Right atrium auricular region (tissue), 2 donors: ENCODE data around the gene KRT79. TPM values are rescaled to one million over a fixed set of nuclear protein-coding genes. Genes with fewer than 3 reads are reported as not detected.

ENCODE experiments used
- DNase-seq: peaks from one replicate; pipeline ENCODE4 v3.0.0-alpha.2; 2019; ENCODE audit warnings: low spot score
- H3K27ac ChIP-seq, 2 donors: fragments of 200-600 bp; sonication (generic); 1 replicate in 1 of 2; 2 replicates in 1 of 2; pipeline ENCODE4 v1.5.1; 2016 to 2019
- H3K27me3 ChIP-seq, 2 donors: fragments of 200-600 bp; sonication (generic); one replicate each; pipeline versions ENCODE4 v1.5.1 to v1.6.0; 2017 to 2019
- H3K36me3 ChIP-seq: fragments of 200-600 bp; sonication (generic); one replicate; pipeline ENCODE4 v1.5.1; 2016
- H3K4me1 ChIP-seq, 2 donors: fragments of 200-600 bp; sonication (generic); one replicate each; pipeline versions ENCODE4 v1.5.1 to v1.6.0; 2017 to 2019
- H3K4me3 ChIP-seq, 2 donors: fragments of 200-600 bp; sonication (generic); 1 replicate in 1 of 2; 2 replicates in 1 of 2; pipeline ENCODE4 v1.5.1; 2017 to 2019; ENCODE audit warnings: mild to moderate bottlenecking in 1 of 2, moderate library complexity in 1 of 2
- H3K9me3 ChIP-seq, 2 donors: fragments of 200-600 bp; sonication (generic); one replicate each; pipeline ENCODE4 v1.5.1; 2019
- total RNA-seq, 2 donors: library from RNA; depleted of rRNA; stranded (reverse); fragments of >200 nt; gene quantifications; one replicate each; pipeline ENCODE4 v1.1.0, GENCODE V29; 2016
- TF ChIP-seq, protein P1 (sequence below), 2 donors: fragments of 200-600 bp; sonication (generic); IDR thresholded peaks; one replicate each; pipeline ENCODE4 v1.5.1; 2019; ENCODE audit warnings: antibody characterized with exemption in 2 of 2

KRT79 gene
- total RNA-seq, 2 donors from 2014 or later: not detected

DNA sequence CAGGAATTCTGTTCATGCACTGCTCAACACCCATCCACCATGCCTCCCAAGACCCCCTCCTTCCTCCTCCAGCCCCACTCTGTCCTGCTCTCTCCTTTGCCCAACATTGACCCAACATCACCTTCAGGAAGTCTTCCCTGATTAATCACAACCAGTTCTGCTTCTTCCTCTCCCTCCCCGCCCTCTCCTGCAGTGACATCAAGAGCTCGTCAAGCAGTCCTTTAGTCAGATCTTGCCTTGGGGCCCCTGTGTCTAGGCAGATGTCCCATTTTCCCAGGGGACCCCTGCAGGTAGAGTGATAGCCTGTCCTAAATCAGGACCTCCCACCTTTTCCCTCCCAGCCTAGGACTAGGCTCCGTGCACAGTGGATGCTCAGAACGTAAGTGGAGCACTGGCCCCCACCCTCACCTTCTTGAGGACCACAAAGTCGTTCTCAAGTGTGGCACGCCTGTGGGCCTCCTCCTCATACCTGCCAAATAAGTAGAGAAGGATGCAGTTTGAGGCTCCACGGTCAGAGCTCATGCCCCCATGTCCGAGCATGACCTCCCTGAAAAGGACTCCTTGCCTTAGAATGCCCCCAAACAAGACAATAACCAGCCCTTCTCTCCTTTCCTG is 12.4 kb upstream of the KRT79 start:
- no peaks in the 10 kb centered on the region for H3K4me1 ChIP-seq

DNA sequence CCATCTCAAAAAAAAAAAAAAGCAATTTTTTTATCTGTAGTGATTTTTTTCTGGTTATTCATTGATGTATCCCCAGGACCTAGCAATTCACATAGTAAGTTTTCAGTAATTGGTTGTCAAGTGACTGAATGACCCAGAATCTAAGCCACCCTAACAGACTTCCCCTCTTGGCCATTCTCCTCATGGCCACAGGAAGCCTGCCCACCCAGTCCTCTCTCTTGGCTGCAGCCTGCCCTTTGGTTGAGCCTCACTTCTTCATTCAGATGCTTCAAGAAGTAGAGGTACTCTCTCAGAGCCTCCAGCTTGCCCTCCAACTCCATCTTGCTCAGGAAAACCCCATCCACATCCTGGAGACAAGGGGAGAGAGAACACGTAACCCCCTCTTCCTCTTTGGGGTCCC is 11.8 kb upstream of the KRT79 start:
- Histone ChIP-seq H3K9me3 (no peaks in the 10 kb centered on the region), H3K27me3 (no peaks in the 10 kb centered on the region), H3K4me3 (no peak overlapping the region), H3K4me1 (no peaks in the 10 kb centered on the region), H3K36me3 (no peaks in the 10 kb centered on the region), H3K27ac (no peak overlapping the region)
- TF ChIP-seq, protein P1, sequence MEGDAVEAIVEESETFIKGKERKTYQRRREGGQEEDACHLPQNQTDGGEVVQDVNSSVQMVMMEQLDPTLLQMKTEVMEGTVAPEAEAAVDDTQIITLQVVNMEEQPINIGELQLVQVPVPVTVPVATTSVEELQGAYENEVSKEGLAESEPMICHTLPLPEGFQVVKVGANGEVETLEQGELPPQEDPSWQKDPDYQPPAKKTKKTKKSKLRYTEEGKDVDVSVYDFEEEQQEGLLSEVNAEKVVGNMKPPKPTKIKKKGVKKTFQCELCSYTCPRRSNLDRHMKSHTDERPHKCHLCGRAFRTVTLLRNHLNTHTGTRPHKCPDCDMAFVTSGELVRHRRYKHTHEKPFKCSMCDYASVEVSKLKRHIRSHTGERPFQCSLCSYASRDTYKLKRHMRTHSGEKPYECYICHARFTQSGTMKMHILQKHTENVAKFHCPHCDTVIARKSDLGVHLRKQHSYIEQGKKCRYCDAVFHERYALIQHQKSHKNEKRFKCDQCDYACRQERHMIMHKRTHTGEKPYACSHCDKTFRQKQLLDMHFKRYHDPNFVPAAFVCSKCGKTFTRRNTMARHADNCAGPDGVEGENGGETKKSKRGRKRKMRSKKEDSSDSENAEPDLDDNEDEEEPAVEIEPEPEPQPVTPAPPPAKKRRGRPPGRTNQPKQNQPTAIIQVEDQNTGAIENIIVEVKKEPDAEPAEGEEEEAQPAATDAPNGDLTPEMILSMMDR (IDR thresholded peaks at IDR 0.05): no peak
- DNase-seq: no peak

More for the DNA sequence above, 12.4 kb upstream of the KRT79 start:
- Histone ChIP-seq H3K4me3 (no peak overlapping the region), H3K36me3 (no peaks in the 10 kb centered on the region), H3K27ac (no peak overlapping the region), H3K27me3 (no peaks in the 10 kb centered on the region), H3K9me3 (no peaks in the 10 kb centered on the region)
- TF ChIP-seq, protein P1 (IDR thresholded peaks at IDR 0.05): no peak
- DNase-seq: no peak

DNA sequence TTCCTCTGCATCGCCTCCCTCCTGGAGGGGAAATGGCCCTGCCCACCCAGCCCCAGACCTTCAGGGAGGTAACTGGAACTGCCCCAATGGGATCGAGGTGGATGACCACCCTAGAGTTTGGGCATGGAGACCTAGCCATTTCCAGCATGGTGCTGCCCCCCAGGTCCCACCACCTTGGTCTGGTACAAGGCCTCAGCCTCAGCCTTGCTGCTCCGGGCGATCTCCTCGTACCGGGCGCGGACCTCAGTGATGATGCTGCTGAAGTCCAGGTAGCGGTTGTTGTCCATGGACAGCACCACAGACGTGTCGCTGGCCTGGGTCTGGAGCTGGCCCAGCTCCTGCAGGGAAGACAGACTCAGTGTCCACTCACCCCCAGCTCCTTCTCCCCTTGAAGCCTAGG is 10.3 kb upstream of the KRT79 start:
- H3K9me3 ChIP-seq: no peaks in the 10 kb centered on the region
- no peaks in the 10 kb centered on the region for H3K36me3 ChIP-seq
- TF ChIP-seq, protein P1 (IDR thresholded peaks at IDR 0.05): no peak
- H3K27ac ChIP-seq: no peak overlapping the region
- no peak overlapping the region for H3K4me3 ChIP-seq
- no peaks in the 10 kb centered on the region for H3K4me1 ChIP-seq
- no peak for DNase-seq
- H3K27me3 ChIP-seq: no peaks in the 10 kb centered on the region

DNA sequence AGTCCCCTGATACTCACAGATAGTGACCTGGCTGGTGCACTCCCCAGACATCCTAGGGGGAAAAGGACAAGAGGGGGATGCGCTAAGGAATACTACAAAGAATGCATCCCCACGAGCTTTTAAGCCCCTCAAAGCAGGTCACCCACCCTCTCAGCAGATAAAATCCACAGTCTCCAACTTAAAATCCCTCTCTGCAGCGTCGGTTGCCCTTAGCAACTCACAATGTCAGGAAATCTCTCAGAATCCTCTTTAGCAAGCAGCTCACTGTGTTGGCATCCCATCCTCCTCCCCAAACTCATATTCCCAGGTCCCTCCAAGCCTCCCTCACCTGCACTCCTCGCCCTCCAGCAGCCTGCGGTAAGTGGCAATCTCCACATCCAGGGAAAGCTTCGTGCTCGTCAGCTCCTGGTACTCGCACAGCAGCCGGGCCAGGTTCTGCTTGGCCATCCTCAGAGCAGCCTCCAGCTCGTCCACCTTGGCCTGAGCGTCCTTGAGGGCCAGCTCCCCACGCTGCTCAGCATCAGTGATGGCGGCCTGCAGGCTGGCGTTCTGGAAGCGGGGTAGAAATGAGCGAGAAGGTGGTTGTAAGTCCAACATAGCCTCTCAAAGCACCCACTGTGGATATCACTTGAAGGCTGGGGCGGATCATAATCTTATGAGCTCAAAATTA is 5.5 kb upstream of the KRT79 start:
- TF ChIP-seq, protein P1 (IDR thresholded peaks at IDR 0.05): no peak
- Histone ChIP-seq H3K4me3 (no peak overlapping the region), H3K27ac (no peak overlapping the region), H3K9me3 (no peaks in the 10 kb centered on the region), H3K36me3 (no peaks in the 10 kb centered on the region), H3K4me1 (no peaks in the 10 kb centered on the region), H3K27me3 (no peaks in the 10 kb centered on the region)
- no peak for DNase-seq

DNA sequence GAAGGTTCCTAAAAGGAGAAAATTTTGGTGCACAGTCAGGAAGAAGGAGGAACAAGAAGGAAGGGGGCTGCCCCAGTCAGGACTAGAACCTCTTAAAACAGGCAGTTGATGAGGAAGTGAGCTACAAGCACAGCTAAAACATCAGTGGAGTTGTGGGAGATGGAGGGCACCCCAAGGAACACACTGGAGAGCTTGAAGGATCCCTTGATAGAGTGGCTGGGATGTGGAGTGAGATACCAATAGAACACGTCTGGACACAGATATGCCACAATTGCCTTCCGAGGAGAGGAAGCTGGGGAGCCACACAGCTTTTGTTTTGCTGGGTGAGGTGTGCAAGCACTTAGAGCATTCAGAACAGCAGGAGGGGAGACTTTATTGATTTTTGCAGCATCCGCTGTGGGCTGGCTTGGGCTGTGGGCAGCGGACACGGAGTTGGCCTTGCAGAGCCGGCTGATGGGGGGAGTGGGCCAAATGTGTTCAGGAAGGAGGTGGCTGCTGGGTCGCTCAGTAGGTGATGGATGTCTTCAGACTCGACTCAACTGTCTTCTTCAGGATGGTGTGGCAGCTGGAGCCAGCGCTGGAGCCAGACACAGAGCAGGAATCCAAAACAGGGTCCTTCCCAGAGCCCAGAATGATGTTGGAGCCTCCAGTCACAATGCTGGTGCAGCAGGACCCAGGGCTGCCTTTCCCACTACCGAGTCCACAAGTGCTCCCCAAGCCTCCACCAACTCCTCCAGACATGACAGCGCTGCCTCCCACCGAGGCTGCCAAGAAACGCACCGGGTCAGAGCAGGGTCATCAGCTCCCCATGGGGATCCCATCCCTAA is 4.7 kb upstream of the KRT79 start:
- TF ChIP-seq, protein P1 (IDR thresholded peaks at IDR 0.05): no peak
- no peaks in the 10 kb centered on the region for H3K4me1 ChIP-seq
- no peak for DNase-seq
- H3K9me3 ChIP-seq: no peaks in the 10 kb centered on the region
- H3K36me3 ChIP-seq: no peaks in the 10 kb centered on the region
- no peak overlapping the region for H3K4me3 ChIP-seq
- H3K27ac ChIP-seq: no peak overlapping the region
- H3K27me3 ChIP-seq: no peaks in the 10 kb centered on the region
